NCI-H226 (cell line): ENCODE data around the gene DNAJC15.
"Not testable (repeated sequence)": the region's sequence is repeated elsewhere in the genome, so short reads cannot be mapped to it uniquely, and the experiment has no call there.

Experiments
- DNase-seq: peaks from one replicate; pipeline ENCODE4 v3.0.0-alpha.2; 2015

DNAJC15 gene

DNA sequence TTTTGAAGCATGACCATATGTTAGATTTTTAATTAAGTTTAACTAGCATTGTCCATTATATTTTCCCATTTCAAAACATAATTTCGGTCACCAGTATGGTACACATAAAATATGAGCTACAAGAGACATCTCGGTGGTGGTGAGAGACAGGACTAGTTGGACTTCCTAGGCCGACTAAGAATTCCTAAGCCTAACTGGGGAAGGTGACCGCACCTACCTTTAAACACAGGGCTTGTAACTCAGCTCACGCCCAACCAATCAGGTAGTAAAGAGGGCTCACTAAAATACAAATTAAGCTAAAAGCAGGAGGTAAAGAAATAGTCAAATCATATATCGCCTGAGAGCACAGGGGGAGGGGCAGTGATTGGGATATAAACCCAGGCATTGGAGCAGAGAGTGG is 22.9 kb downstream of the DNAJC15 start:
- DNase-seq = no peak

DNA sequence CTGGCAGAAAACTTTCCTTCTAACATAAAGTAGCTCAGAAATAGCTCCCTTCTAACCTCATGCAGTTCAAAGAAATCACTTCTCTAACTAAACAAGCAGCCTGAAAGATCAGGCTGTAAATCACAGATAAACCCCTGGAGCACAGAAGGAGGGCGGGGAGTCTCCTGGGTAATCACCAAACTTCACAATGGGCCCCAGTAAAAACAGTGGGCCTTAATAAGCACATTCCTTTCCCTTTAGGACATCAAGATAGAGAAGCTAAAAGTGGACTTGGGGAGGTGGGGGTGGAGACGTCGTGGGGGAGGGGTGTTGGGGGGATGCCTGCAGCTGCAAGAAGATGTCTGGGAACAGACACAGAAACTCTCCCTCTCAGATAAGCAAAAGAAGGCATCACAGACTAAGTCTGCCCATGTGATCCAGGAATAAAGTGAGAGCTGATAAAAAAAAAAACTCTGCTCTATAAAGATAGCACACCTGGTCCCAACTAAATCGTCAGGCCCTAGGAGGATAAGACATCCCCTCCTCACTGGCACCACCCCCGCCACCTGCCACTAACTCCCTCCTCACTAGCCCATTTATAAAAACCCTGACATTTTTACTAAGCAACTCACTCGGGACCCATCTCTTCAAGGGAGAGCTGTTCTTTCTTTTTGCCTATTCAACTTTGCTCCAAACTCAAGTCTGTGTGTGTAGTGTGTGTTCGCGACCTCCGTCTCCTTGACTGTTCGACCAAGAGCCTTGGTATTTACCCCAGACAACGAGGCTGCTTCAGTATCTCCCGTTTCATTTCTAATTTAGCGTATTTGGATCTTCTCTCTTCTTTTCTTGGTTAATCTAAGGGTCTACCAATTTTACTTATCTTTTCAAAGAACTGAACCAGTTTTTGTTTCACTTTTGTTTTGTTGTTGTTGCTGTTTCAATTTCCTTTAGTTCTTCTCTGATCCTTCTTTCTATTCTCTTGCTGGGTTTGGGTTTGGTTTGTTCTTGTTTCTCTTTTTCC is 31.7 kb downstream of the DNAJC15 start:
- DNase-seq = peak; percentile 84

DNA sequence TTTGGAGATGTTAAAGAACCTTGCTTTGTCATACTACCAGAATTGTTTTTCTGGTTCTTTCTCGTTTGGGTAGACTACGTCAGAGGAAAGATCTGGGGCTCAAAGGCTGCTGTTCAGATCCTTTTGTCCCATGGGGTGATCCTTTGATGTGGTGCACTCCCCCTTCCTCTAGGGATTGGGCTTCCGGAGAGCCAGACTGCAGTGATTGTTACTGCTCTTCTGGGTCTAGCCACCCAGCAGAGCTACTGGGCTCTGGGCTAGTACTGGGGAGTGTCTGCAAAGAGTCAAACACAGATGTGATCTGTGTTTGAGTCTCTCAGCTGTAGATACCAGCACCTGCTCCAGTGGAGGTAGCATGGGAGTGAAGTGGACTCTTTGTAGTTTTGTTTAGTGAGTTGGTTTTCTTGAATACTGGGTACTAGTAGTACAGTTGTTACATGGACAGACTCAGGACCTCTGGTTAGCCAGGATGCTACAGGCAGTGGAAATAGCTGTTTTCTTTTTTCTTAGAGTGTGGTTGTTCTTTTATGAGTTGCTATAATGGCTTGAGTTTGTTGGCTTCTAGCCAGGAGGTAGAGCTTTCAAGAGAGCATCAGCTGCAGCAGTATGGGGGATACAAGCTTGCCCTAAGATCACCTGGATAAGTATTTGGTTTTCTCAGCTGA is 34.4 kb downstream of the DNAJC15 start:
- DNase-seq = no peak

DNA sequence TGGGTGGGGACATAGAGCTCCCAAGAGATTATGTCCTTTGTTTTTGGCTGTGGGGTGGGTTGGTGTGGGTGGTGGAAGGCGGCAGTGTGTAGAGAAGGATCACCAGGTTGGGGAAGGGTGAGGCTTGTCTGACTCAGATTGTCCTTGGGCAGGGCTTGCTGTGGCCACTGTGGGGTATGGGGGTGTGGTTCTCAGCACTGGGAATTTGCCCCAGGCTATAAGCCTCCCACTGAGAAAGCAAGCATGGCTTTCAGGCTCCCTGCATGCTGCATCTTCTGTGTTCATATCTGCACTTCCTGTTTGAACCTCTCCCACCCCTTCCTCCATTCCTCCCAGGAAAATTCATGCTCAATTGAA is 34.9 kb downstream of the DNAJC15 start:
- DNase-seq = peak; percentile 93

DNA sequence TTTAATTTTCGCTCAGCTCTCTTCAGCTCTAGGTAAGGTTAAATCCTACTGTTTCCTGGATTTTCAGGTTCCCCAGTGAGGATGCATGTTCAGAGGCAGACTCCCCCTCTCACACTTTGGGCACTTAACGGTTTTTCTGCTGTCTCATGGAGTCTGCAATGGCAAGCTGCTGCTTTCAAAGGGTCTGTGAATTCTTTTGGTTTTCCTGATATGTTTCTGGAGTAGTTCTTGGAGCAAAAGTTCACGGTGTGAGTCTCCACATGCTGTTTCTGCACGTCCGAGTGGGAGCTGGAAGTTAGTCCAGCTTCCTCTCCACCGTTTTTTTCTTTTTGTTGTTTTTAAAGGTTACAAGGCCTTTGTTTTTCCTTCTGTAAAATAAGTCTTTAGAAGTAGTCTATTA is 35.4 kb downstream of the DNAJC15 start:
- DNase-seq = no peak

DNA sequence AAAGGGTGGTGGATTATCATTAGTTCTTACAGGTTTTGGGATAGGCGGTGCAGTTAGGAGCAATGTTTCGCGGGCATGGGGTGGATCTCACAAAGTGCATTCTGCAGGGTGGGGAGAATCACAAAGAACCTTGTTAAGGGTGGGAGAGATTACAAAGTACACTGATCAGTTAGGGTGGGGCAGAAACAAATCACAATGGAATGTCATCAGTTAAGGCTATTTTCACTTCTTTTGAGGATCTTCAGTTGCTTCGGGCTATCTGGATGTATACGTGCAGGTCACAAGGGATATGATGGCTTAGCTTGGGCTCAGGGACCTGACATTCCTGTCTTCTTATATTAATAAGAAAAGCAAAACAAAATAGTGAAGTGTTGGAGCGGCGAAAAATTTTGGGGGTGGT is 36.4 kb downstream of the DNAJC15 start:
- DNase-seq = not testable (repeated sequence)

DNA sequence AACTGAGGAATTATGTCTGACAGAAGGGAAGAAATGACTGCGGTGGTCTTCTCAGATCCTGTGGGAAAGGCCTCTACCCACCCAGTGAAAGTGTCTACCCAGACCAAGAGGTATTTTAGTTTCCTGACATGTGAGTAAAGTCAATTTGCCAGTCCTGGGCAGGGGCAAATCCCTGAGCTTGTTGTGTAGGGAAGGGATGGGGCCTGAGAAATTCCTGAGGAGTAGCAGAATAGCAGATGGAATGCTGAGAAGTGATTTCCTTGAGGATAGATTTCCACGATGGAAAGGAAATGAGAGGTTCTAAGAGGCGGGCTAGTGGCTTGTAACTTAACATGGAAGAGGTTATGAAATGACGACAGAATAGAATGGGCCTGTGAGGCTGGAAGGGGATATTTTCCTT is 37.4 kb downstream of the DNAJC15 start:
- DNase-seq = peak; percentile 29

DNA sequence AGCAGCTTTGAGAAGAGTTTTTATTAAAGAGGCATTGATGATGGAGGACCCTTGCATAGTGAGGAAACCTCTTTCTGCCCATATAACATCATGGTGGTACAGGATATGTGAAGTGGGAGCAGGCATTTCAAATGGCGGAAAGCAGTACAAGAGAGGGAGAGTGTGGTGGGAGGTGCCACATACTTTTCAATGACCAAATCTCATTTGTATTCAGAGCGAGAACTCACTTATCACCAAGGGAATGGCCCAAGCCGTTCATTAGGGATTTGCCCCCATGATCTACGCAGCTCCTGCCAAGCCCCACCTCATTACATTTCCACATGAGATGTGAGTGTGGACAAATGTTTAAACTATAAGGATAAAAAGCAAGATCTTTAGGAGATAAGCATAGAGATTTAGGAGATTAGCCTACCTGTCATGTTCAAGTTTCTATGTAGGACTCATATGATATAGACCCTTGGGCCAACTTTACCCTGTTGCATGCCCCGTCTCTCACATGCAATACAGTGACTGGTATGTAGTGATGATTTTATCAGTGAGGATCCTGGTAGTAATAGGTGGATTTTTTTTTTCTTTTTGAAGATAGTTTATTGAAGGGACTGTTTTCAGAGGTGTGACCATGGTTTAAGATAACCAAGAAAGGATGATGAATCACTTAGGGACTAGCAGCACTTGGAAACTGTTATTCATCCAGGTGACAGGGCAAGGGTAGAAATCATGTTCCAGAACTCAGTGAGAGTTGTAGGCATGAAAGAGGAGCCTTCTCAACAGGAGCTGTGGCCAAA is 38.3 kb downstream of the DNAJC15 start:
- DNase-seq = no peak

DNA sequence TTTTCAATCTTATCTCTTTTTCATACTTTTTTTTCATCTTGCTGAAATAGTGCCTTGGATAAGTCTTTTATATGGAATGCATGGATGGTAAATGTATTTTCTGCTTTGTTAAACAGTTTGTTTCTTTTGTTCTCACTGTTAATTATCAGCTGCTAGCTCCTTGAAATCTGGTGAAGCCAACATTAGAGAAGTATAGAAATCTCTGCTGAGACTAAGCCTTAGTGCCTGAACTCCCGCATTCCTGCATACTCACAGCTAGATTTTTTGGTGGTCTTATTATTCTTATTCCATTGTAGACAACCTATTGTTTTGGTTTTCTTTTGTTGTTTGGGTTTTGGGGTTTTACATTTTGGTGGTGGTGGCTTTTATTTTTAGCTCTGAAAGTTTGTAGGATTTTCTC is 48.4 kb downstream of the DNAJC15 start:
- no peak for DNase-seq

DNA sequence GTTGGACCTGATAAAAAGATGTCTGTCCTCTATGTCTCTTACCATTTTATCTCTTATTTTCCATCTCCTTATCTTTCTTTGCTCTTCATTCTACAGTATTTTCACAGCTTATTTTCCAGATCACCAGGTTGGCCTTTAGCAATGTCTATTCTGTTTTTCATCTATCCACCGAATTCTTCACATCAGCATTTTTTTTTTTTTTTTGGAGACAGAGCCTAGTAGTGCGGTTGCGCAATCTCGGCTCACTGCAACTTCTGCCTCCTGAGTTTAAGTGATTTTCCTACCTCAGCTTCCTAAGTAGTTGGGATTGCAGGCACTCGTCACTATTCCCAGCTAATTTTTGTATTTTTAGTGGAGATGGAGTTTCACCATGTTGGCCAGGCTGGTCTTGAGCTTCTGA is 49.0 kb downstream of the DNAJC15 start:
- no peak for DNase-seq

DNA sequence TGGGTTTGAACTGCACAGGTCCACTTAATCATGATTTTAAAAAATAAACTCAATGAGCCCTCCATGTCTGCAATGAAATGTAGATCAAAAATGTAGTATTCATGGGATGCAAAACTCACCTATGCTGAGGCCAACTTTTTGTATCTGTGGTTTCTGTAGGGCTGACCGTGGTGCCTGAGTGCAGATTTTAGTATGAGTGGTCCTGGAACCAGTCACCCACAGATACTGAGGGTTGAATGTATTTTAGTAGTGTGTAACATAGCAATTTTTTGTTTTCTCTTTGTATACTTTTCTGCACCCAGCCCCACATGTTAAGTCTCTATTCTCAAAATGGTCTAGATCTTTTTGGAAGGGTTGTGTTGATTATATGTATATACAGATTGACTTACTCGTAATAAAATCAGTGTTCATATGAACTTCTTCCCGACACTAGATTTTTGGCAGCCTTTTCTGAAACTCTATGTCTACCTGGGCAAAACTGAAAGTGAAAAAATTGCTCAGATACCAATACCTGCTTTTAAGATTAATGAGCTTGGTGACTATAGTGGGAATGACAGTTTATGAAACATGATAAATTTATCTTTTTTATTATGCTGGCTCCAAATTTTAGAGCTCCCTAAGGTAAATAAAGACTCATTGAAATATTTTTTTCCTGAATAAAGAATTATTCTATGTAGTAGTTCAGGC is 51.6 kb downstream of the DNAJC15 start:
- DNase-seq = no peak

DNA sequence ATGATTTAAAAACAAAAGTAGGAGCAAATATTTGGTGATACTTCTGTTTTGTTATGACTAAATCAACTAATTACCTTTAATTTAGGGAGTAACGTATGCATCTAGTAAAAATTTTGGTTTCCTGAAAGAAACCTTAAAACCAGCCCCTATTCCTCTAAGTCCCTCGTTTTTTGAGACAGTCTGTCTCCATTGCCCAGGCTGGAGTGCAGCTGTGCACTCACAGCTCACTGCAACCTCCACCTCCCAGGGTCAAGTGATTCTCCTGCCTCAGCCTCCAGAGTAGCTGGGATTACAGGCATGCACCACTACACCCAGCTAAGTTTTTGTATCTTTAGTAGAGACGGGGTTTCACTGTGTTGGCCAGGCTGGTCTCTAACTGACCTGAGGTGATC is 52.1 kb downstream of the DNAJC15 start:
- not testable (repeated sequence) for DNase-seq

DNA sequence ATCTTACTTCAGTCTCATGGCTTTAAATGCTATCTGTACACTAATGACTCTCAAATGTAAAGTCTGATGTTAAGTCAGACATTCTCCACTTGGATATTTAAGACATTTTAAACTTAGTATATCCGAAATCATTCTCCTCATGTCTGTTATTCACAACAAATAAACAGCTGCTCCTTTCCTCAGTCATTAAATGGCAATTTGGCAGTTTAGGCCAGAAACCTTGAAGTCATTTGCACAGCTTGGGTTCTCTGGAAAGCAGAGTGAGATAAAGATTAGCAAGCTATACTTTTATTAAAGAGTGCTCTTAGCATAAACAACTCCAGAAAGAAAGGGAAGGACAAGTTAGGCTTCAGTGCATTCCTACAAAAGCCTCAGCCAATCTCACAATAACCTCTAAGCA is 53.7 kb downstream of the DNAJC15 start:
- no peak for DNase-seq

DNA sequence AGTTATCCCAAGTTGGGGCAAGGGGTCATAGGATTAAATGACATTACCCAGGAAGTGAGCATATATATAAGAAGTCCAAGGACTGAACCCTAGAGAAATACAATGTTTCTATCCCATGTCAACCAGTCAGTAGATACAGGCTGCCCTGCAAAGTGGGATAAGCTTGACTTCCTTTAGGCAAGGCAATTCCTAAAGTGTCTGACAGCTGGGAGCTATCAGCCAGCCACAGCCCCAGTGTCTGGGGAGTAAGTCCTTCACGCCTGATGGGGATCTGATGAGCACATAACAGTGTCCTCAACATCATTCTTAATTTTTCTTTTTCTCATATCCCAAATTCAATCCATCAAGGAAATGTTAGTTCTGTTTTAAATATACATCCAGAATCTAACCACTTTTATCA is 54.1 kb downstream of the DNAJC15 start:
- DNase-seq = no peak

DNA sequence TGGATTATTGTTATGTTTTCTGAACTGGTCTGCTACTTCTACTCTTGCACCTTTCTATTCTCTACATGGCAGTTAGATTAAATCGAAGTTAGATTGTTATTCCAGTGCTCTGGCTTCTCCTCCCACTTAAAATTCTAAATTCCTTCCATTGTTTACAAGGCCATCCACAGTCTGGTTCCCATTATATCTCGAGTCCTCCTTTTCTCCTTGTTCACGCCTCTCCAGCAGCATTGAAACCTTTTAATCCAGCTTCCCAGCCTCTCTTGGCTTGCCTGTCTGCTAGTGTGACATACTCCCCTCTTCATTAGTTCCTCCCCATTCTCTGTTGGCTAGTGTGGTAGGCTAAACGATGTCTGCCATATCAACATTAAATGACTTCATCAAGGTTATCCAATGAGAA is 54.5 kb downstream of the DNAJC15 start:
- DNase-seq = no peak

DNA sequence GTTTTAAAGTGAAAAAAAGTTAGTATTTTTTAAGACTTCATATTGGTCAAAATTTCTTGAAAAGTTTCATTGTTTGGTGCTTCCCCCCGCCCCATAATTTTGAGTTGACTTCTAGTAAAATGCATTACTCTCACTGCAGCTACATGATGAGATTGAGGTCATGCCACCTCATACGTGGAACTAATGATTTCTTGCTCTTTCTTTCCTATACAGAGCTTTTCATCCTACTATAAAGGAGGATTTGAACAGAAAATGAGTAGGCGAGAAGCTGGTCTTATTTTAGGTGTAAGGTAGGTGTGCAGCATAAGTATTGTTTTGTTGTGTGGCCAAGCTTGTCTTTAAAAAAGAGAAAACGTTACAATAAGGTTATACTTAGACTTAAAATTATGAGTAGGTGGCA is 55.0 kb downstream of the DNAJC15 start:
- no peak for DNase-seq

DNA sequence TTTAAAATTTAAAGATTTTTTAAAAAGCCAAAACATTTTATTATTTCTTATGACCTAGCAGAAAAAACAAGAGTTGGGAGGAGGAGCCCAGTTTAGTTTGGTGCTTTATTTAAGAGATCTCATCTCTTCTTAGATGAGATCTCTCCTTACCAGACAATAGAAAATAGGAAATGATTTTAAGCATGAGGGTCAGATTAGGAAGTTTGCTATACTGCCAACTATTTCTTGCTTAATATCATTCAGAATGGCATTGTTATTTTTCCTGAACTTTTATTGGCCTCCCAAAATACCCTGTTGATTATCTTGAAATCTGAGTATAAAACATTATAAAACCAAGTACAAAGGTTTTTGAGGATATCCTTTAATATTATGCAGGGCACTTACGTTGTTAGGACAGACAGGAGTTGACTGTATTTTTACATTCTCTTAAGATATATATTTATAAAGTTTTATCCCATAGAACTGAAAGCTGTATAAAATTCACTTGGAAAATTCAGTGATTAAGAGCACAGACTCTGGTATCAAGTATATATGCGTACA is 56.1 kb downstream of the DNAJC15 start:
- DNase-seq = no peak

DNA sequence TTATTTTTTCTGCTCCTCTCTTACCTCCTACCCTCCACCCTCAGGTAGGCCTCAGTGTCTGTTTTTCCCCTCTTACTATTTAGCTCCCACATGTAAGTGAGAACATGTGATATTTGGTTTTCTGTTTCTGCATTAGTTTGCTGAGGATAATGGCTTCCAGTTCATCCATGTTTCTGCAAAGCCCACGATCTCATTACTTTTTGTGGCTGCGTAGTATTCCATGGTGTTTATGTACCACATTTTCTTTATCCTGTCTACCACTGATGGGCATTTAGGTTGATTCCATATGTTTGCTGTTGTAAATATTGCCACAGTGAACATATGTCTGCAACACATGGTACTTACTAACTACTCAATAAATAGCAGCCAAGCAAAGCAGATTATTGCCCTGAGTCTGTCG is 56.8 kb downstream of the DNAJC15 start:
- no peak for DNase-seq

DNA sequence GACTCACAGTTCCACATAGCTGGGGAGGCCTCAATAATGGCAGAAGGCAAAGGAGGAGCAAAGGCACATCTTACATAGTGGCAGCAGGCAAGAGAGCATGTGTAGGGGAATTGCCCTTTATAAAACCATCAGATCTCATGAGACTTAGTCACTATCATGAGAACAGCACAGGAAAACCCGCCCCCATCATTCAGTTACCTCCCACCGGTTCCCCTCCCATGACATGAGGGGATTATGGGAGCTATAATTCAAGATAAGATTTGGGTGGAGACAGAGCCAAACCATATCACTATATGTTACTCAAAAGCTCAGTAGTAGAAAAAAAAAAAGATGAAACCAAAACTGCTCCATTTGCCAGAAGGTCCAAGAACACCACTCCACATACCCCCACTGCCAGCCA is 58.5 kb downstream of the DNAJC15 start:
- no peak for DNase-seq

DNA sequence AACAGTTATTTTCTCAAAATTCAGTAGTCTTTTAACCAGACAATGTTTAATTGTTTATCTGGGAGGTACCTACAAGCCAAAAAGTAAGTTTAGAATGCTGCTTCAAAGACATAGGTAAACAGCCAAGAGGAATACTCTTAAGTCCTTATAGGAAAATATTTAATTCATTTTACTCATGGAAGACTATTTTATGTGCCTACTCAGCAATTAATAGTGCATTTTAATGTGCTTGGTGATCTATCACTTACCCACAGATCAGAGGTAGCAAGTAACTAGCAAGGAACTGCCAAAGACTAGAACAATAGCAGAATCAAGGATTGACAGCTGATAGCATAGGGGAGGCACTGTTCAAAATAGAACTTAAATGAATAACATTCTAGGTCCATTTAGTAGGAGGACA is 60.4 kb downstream of the DNAJC15 start:
- no peak for DNase-seq

DNA sequence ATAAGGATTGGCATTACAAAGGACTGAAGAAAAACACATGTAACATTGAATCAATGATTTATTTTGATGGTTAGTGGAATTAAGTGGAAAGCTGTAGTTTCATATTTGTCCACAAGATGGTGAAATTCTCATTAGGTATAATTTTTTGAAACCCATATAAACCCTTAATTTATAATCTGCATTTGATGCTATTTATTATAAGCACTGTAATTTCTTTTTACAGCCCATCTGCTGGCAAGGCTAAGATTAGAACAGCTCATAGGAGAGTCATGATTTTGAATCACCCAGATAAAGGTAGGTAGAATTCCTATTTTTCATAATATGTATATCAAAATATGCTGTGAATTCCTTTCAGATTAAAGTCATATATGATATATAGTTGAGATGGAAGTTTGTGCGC is 62.2 kb downstream of the DNAJC15 start:
- DNase-seq = no peak

DNA sequence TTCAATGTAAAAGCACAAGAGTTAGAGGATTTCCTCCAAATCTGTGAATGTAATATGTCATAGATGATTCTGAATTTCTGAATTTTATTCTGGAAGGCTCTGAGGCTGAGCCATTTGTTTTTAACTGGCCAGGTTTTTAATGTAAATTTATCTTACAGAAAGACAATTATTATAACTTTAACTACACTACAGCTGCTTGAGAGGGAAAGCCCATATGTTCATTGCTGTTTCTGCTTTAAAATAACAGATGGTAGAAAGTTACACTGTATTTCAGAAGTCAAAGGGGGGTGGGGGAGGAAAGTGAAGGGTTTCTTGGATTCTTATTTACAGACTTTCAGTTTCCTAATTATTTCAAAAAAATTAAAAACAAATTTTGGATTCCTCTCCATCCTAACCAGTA is 62.8 kb downstream of the DNAJC15 start:
- no peak for DNase-seq

DNA sequence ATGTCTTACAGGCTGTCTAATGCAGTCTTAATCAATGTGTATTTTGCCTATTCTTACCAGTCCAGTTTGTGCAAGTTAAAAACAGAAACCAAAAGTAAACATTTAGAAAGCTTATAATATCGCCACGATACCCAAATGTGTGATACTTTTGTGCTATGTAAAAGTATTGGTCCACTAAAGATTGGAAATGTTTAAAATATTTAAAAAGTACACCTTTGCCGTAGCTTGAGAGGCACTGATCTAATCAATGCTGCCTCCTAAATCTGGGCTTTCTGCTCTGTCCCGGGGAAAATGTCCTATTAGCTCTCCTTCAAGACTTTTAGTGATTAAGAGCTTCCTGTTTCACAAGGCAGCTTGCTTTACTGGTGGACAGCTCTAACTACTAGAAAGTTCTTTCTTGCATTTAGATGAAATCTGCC is 64.7 kb downstream of the DNAJC15 start:
- peak; percentile 9 for DNase-seq
